ENCODE data around the gene SGCA. TPM values are rescaled to one million over a fixed set of nuclear protein-coding genes. Genes with fewer than 3 reads are reported as not detected.

Gene SGCA
- total and polyA plus RNA-seq, 9 of the 15 experiments (the other 6 are each of a cell fraction or from before 2014, with no cell fraction given): not detected

DNA sequence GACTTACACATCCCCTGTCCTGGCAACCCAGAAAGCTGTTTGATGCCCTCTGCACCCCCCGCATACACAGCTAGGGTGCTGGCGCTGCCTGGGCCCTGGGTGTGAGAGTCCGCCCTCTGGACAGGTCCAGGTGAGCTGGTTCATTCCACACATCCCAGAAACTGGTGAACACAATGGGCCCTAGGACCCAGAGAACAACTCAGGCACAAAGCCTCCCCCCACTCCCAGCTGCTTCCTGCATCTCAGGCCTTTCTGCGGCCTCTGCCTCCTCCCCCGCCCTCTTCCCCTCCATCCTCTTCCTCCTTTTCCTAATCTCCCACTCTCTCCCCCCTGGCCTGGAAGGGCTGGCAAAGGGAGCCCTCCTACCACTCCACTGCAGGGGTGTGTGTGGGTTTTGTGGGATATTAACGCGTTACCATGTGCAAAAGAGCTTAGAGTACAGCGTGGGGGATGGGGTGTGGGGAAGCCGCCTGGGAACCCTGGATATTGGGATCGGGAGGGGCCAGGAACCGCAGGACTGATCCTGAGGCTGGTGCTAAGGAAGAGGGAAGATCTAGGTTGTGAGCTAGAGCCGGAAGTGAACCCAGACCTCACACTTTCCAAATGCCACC lies 13.8 kb upstream of the SGCA start (continued):
- TF ChIP-seq TOE1 (IDR thresholded peaks at IDR 0.05; ENCODE audit: borderline replicate concordance) (peak; percentile 96), TOE1 (CRISPR knock-in tag; IDR thresholded peaks at IDR 0.05; ENCODE audit: borderline replicate concordance, low read depth) (no peak), GABPA (tag; conservative IDR thresholded peaks at IDR 0.05; ENCODE audit: low read depth) (peak; percentile 50; the same call in 1 of the 2 replicates), CREB1 (IDR thresholded peaks at IDR 0.05) (no peak), CREB1 (CRISPR knock-in tag; IDR thresholded peaks at IDR 0.05) (0 out of 2 replicates have a peak, but pooled peaks have one; percentile 32), ILK (tag; IDR thresholded peaks at IDR 0.05; ENCODE audit: borderline replicate concordance, low read depth) (no peak), HNRNPH1 (optimal IDR thresholded peaks at IDR 0.05; ENCODE audit: low read depth, low read length) (no peak), C11orf30 (IDR thresholded peaks at IDR 0.05; ENCODE audit: low read depth) (no peak), ZNF830 (CRISPR knock-in tag; IDR thresholded peaks at IDR 0.05) (no peak), SMARCA5 (IDR thresholded peaks at IDR 0.05) (no peak), U2AF1 (optimal IDR thresholded peaks at IDR 0.05; ENCODE audit: low read depth, low read length) (no peak), ELF4 (CRISPR knock-in tag; IDR thresholded peaks at IDR 0.05) (peak; percentile 51; the same call in 1 of the 2 replicates), PHB (CRISPR knock-in tag; IDR thresholded peaks at IDR 0.05) (no peak), ZNF316 (IDR thresholded peaks at IDR 0.05) (no peak), ZNF197 (CRISPR knock-in tag; IDR thresholded peaks at IDR 0.05; ENCODE audit: low read depth) (no peak), ARID1B (IDR thresholded peaks at IDR 0.05) (peak; percentile 81), PHF8 (IDR thresholded peaks at IDR 0.05; ENCODE audit: borderline replicate concordance, low read length) (peak; percentile 45; the same call in 1 of the 2 replicates), BDP1 (IDR thresholded peaks at IDR 0.05; ENCODE audit: insufficient read depth, insufficient read length) (no peak), PTTG1 (tag; IDR thresholded peaks at IDR 0.05; ENCODE audit: low read depth) (no peak), RBM15 (IDR thresholded peaks at IDR 0.05; ENCODE audit: insufficient read depth, low read length) (no peak), SOX6 (IDR thresholded peaks at IDR 0.05) (0 out of 2 replicates have a peak, but pooled peaks have one; percentile 18), JUNB (CRISPR knock-in tag; conservative IDR thresholded peaks at IDR 0.05) (no peak), SRSF1 (IDR thresholded peaks at IDR 0.05; ENCODE audit: low read depth, low read length) (no peak), HMG20A (CRISPR knock-in tag; conservative IDR thresholded peaks at IDR 0.05) (no peak)
- TF ChIP-seq, protein P1, sequence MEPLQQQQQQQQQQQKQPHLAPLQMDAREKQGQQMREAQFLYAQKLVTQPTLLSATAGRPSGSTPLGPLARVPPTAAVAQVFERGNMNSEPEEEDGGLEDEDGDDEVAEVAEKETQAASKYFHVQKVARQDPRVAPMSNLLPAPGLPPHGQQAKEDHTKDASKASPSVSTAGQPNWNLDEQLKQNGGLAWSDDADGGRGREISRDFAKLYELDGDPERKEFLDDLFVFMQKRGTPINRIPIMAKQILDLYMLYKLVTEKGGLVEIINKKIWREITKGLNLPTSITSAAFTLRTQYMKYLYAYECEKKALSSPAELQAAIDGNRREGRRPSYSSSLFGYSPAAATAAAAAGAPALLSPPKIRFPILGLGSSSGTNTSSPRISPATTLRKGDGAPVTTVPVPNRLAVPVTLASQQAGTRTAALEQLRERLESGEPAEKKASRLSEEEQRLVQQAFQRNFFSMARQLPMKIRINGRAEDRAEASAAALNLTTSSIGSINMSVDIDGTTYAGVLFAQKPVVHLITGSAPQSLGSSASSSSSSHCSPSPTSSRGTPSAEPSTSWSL (CRISPR knock-in tag; IDR thresholded peaks at IDR 0.05; ENCODE audit: borderline replicate concordance): no peak
- TF ChIP-seq, protein P2, sequence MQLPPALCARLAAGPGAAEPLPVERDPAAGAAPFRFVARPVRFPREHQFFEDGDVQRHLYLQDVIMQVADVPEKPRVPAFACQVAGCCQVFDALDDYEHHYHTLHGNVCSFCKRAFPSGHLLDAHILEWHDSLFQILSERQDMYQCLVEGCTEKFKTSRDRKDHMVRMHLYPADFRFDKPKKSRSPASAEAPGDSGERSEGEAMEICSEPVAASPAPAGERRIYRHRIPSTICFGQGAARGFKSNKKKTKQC (CRISPR knock-in tag; IDR thresholded peaks at IDR 0.05): no peak
- TF ChIP-seq, protein P3, sequence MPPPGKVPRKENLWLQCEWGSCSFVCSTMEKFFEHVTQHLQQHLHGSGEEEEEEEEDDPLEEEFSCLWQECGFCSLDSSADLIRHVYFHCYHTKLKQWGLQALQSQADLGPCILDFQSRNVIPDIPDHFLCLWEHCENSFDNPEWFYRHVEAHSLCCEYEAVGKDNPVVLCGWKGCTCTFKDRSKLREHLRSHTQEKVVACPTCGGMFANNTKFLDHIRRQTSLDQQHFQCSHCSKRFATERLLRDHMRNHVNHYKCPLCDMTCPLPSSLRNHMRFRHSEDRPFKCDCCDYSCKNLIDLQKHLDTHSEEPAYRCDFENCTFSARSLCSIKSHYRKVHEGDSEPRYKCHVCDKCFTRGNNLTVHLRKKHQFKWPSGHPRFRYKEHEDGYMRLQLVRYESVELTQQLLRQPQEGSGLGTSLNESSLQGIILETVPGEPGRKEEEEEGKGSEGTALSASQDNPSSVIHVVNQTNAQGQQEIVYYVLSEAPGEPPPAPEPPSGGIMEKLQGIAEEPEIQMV (tag; conservative IDR thresholded peaks at IDR 0.05; ENCODE audit: low read depth): no peak
